Suppressor macrophage (primary cell): ENCODE data around the gene LMNTD2.
"Not testable (repeated sequence)": the region's sequence is repeated elsewhere in the genome, so short reads cannot be mapped to it uniquely, and the experiment has no call there.

Experiments used
- DNase-seq, 4 experiments: peaks; one replicate each; pipeline ENCODE4 v3.0.0-alpha.2; 2020 to 2022

The LMNTD2 gene

DNA sequence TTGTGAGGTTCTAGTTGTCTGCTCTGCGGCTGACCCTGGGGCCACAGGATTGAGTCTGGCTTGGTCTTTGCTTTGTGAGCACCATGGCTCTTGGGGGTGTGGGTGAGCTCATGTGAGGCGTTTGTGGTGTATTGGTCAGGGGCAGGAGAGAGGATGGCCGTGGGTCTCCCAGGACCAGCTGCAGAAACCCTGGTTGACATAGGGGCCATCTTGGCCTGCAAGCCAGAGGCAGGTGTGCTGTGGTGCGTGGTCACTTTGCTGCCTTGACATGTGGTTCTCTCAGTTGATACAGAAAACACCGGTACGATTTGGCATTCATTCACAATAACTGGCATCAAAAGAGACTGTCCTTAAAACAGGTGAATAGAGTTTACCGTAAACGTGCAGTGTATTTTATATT, 27.0 kb upstream of the LMNTD2 start:
- no peak for DNase-seq

DNA sequence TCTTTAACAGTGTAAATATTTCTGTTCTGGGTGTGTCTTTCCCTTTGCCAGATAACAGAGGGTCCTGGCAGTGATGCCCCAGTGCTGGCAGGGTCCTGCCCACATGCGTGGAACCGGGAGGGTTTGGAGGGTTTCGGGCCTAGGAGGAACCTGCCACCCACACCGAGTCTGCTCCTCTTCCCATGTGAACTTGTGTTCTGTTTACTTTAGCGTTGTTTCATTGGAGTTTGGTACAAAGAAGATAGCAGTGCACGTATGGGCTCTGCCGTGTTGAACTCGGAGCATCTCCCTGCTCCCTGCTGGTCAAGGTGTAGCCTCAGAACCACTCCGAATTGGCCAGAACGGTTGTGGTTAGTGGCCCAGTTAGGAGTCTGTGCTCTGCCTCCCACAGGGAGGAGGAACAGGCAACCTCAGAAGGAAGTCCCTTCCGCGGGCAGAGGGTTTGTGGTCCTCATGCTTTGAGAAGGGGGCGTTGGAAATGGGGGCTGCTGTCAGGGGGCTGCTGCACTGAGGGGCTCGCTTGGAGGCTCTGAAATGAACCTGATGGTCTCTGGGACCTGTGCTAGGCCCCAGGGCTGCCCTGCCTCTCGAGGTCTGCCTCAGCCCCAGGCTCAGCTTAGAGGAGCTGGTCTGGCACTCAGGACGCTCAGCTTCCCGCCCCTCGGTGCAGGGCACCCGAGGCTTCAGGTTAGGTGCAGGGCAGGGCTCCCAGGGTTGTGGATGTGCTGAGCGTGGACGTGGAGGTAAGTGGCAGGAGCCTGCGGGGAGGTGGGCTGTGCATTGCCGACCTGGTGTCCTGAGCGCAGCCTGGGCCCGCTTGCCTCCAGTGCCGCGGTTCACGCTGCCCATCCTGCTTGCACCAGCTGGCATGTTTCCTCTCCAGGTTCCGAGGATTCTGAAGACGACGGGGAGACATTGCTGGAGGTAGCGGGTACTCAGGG, 26.1 kb upstream of the LMNTD2 start:
- peak in 2 of 4 experiments; percentile 28 to 39 for DNase-seq

DNA sequence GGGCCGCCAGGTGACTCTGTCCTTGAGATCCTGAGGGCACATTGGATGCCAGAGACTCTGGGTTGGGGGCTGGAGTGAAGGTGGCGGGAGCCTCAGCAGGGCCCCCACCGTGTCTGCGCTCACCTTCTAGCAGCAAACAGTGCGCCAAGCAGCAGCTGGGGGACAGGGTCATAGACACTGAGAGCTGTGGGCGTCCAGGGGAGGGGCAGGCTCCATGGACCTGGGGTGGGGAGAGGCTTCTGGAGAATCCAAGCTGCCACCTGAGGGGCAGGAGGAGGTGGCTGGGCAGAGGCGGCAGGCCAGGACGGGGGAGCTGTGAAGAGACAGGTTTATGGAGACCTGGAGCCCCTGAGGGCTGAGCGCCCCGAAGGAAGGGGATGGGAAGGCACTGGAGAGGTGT, 23.7 kb upstream of the LMNTD2 start:
- no peak for DNase-seq

DNA sequence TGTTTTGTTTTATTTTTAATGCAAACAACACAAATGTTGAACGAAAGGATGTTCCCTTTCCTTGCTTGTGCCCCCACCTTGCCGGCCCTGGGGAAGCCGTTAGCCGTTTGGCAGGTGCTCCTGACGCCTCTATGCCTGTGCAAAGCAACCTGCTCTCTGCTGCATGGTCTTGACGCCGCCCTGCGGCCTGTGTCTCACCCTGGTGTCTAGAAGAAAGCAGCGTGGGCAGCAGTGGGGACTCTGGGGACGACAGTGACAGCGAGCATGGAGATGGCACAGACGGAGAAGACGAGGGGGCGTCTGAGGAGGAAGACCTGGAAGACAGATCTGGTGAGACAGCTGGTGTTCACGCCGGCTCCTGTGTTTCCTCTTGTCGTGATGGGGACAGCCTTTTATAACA, 21.2 kb upstream of the LMNTD2 start:
- DNase-seq = no peak

DNA sequence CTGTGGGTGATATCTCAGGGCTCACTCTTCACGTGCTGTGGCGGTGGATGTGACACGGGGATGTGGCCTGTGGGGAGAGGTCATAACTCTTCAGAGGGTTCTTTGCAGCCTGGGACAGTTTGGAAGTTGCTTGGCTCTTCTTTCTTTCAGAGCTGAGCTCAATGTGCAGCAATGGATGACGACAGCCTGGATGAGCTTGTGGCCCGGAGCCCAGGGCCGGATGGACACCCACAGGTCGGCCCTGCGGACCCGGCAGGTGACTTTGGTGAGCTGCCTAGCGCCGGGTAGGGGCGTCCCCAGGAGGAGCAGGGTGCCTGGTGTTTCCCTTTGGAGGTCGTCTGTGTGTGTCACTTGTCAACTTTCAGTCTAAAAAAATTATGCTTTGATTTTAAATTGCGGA, 20.8 kb upstream of the LMNTD2 start:
- no peak for DNase-seq

DNA sequence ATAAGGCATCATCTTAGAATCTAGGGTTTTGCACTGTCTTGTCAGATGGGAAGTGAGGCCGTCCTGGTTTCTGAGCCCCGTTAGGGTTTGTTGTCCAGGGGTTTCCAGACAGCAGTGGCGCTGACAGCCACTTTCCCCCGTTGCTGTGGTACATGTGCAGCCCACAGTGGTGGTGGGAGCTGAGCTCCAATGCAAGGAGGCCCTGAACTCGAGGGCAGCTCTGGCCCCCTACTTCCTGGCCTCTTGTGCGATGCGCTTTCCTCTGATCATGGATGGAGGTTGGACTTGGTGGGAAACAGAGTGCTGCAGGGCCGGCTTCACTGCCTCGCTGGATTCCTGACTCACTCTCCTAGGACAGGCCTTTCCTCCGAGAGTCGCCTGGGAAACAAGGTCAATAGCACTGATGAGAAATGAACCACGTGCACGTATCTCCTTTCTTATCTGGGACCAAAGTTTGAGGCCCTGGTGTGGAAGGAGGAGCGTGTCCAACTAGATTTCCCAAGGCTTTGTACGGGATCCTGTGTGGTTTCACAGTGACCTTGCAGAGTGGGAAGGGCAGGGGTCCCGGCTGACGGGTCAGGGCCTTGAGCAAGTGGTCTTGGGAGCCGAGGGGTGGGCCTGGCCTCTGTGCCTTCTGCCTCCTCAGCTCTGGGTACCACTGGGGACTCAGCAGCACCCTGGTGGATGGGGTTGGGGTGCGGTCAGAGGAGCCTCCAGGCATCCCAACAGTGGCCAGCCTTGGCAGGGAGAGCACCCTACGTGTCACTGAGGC, 19.5 kb upstream of the LMNTD2 start:
- no peak for DNase-seq

DNA sequence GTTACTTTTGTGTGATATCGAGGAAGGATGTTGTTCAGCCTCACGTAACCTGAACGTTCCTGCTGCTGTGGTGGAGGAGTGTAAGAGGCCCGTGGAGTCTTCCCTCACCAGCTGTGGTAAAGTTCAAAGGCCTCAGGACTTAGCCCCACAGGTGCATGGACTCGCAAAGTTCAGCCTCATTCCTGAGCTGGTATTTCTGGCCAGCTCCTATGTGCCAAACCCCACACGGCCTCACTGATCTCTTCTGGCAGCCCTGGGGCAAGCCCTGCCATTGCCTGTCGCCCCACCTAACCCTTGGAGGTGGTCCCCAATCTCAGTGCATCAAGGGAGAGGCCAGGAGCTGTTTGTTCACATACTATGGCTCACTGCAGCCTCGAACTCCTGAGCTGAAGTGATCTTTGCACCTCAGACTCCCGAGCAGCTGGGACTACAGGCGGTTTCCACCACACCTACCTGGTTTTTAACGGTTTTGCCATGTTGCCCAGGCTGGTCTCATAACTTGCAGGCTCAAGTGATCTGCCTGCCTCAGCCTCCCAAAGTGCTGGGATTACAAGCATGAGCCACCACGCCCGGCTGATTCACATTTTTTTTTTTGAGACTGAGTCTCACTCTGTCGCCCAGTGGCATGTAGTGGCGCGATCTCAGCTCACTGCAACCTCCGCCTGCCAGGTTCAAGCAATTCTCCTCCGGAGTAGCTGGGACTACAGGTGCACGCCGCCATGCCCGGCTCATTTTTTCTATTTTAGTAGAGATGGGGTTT, 17.9 kb upstream of the LMNTD2 start:
- DNase-seq = no peak

DNA sequence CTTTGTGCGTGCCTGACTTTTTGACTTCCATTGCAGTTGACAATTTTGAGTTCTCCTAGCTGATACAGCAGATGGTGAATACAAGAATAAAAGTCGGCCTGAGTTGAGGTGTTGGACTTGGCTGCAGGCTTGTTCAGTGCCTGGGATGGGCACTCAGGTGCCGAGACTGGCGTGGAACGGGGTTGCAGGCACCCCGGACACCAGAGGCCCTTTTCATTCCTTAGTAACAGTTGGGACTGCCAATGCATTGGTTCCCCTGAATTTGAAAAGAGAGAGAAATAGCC, 17.0 kb upstream of the LMNTD2 start:
- no peak for DNase-seq

DNA sequence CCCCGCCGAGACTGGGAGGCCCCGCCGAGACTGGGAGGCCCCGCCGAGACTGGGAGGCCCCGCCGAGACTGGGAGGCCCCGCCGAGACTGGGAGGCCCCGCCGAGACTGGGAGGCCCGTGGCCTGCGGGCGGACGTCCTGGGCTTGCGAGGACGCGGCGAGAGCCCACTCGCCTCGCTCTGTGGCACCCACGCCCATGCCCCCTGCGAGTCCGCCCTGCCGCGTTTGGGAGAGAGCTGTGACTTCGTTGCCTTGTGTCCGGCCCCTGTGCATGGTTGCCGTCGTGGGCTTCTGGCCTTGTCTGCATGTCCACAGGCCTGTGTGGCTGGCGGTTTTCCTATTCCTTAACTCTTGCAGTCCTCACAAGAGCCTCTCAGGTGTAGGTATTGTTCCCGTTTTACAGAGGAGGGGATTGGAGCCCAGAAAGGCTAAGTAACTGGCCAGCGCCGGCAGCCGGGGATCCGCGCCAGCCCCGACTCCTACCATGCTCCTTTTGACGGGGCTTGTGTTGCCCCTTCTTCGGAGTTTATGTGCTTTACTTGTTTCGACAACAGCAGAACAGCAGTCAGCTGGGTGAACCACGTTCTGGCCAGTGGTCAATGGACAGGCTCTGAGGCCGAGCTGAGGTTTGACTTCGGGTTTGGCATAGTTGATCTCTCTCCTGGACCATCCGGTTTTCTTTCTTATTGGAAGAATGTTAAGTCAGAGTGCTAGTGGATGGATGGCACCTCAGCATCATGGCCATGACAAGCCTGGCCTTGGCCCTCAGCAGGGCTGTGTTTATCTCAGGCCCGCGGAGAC, 16.5 kb upstream of the LMNTD2 start:
- peak in 1 of 4 experiments; percentile 31 for DNase-seq

DNA sequence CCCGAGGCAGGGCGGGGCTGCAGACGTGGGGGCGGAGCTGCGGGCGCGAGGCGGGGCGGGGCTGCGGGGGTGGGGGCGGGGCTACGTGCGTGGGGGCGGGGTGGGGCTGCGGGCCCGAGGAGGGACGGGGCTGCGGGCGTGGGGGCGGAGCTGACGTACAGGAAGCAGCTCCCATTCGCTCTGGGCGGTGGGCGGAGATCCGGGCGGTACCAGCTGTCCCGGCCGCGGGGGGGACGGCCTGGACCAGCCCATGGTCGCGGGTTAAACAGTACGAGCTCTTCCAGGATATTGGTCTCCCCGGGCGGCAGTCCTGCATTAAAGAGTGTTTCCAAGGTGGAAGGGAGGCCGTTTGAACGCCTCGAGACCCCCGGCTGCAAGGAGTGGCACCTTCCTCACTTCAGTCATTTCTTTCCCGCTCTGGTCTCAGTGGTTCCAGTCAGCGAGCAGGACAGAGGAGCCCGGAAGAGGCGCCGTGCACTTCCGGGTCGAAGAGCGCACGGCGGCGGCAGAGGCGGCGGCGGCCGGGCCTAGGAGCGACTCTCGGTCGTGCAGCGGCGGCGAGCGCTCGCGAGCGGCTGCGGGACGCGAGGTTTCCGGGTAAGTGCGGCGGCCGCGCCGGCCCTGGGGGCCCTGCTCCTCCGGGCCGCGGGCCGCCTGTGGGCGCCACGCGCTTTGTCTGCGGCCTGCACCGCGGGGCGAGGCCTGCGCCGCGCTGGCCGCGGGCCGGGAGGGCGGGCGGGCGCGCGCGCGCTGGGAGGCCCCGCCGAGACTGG, 15.6 kb upstream of the LMNTD2 start, which contains the start of gene PHRF1:
Gene PHRF1, plus strand, starts transcription at position 475 of the 773 bp plus-strand sequence. CDS start 5,043 bp downstream, outside the sequence.
- DNase-seq = peak; percentile 95 to 99 (median 98)

DNA sequence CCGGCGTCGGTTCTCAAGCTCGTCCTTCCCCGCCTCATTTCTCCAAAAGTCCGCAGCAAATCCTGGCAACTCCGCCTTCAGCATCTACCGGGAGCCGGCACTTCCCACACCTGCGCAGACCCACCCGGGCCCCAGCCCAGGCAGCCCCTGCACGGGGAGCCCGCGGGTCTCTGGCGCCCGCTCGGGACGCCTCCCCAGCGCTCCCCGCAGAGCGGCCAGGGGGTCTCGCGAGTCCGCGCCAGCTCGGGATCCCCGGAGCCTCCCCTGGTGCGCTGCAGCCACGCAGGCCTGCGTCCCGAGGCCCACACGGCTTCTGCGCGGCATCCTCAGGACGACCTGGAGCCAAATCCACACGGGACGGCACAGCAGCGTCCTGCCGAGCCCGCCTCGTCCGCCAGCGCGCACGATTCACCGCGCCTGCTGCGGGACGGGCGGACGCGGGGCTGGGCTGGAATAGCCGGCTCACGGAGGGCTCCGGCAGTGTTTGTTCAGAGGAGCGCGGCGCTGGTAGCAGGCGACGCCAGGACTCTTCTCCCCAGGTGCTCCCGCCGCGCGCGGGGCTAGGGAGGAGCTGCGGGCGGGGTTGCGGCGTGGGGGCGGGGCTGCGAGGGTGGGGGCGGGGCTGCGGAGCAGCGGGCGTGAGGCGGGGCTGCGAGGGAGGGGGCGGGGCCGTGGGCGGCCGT, 14.9 kb upstream of the LMNTD2 start:
- peak in 2 of 4 experiments; percentile 13 to 41 for DNase-seq

DNA sequence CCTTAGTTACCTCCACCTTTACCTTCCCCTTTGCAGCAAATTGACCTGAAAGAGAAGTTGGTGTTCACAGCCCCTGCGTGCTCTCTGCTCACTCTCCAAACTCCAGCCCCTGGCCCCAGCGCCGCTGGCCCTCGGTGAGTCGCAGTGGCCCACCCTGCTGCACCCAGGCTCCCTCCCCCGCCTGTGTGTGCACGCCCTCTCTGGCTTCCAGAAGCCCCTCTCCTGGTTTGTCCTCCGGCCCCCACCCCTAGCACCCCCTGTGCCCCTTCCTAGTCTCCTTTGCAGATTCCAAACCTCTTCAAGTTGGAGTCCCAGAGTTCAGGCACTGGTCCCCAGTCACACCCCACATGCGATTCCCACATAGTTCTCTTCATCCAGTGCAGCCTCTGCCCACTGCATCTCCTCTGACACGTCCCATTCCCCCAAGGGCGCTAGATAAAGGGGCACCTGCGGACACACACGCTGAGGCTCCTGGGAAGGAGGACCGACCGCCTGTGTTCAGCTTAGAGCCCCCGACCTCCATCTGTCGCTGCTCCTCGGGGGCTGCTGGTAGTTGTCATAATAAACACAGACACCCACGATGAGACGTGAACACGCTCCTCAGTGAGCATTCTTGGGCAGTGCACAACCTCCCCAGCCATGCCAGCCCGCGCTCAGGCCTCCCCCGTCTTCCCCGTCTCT, 14.2 kb upstream of the LMNTD2 start:
- DNase-seq = peak in 1 of 4 experiments; percentile 51

DNA sequence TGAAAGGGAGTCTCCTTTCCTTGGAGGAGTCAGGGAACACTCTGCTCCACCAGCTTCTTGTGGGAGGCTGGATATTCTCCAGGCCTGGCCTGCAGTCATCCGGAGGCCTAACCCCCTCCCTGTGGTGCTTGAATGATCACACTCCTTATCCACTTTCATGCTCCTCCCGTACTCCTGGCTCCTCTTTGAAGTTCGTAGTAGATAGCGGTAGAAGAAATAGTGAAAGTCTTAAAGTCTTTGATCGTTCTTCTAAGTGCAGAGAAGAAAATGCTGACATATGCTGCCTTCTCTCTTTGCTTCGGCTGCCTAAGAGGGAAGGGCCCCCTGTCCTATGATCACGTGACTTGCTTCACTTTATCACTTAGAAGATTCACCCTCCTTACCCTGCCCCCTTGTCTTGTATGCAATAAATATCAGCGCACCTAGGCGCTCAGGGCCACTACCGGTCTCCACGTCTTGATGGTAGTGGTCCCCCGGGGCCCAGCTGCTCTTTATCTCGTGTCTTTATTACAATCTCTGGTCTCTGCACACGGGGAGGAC, 13.6 kb upstream of the LMNTD2 start:
- DNase-seq = not testable (repeated sequence)

DNA sequence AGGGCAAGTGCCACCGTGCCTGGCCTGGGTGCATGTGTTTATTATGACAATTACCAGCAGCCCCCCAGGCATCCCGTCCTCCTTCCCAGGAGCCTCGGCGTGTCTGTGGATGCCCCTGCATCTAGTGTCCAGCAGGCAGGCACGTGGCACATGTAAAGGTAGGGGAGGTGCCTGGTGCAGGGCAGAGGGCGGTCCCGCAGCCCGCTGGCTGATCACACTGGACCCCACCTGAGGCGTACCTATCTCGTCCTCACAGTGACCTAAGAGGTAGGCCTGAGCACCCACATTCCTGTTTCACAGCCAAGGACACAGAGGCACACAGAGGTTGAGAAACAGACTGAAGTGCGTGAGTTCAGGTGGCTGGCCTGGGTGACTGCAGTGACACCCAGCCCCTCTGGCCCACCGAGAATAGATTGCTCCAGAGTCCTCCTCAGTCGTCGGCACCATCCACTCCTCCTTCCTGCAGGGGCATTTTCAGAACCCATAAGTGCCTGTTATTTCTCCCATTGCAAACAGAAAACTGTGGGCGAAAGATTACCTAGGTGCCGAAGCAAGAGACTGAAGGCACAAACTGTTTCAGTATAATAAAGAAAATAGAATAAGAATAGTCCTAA, 12.7 kb upstream of the LMNTD2 start:
- DNase-seq = no peak

DNA sequence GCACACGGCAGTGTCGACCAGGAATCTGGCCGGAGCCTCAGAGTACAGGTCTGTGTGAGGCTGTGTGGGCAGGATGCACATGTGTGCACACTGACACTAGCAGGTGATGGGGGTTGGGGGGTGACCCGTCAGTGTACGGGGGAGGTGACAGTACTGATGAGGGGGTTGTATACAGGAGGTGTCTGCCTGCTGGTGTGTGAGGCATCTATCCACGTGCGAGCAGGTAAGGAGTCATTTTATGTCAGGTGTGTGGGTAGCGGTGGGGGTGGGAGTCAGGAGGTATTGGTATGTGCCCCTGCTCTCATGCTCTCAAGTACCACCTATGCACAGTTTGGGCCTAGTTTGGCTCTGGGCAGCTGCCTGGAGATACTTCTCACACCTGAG, 11.3 kb upstream of the LMNTD2 start:
- no peak for DNase-seq

DNA sequence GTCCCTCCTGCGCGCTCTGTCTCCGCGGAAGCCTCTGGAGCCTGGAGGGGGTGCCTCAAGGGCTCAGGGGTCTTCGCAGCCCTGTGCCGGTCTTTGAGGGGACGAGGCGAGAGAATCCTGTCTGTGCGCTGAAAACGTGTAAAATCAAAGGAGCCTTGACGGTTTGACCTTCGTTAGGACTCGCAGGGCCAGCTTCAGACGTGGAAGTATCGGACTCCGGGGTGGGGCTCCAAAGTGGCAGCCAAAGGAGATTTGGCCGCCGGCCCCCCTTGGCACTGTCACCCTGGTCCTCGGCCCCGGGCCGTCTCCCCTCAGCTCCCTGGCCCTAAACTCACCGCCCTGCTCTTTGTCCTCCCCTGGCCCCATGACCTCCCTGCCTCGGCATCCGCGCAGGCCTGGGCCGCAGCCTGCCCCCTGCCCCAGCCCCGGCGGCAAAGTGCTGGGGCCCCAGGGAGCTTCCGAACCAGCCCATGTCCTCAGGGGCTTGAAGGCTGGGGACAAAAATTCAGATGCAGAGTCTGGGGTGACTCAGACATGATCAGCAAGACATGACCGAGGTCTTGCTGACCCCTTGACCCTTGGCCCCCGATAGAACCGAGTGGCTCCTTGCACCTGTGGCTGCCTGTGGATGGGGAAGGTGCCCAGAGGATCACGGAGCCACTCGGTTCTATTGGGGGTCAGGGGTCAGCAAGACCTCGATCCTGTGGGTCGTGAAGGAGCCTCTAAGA, 8.8 kb upstream of the LMNTD2 start:
- DNase-seq = peak in 1 of 4 experiments; percentile 27

DNA sequence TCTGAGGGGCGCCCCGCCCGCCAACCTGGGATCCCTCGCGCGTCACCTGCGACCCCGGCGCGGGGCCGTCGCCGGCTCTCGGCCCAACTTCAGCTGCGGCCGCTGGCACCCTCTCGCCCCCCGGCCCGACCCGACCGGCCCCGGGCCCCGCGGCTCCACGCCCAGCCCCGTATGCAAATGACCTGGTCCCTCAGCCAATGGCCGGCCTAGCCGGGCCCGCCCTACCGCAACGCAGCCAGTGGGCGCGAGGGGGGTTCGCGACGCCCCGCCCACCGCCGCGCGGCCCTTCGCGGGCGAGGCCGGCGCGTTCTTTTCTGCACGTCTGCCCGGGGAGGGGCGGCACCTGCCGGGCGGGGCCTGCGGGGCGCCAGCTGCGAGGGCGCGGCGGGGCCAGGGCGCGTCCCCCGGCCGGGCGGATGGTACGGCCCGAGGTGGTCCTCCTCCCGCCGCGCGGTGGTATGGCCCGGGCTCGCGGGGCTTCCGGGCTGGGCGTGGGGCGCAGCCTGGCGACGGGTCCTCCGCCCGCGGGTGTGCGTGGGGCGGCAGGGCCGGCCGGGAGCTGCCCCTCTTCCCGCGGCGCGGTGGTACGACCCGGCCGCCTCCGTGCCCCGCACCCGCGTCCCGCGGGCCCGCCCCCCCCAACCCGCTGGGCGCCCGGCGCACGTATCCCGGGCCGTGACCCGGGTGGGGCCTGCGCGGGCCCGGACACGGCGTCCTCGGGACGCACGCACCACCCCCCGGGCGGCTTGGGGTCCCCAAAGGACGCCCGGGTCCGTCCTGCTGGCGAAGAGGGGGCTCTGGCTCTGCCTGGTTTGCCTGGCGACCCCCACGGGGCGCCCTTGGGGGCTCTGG, 8.0 kb upstream of the LMNTD2 start:
- peak; percentile 96 to 99 (median 97) for DNase-seq
